HG03060 (cell line): ENCODE results near the gene TANC1.

Source experiments
- ATAC-seq: cut with Tn5 transposase; IDR thresholded peaks from one replicate; pipeline ENCODE4 v1.9.1; 2021; ENCODE audit warnings: low read depth, moderate number of reproducible peaks; ENCODE audit not compliant: unreplicated experiment

Gene TANC1

GRCh38 chr2:159053161-159054031 is 85.0 kb downstream of the TANC1 start:
- ATAC-seq = no peak

GRCh38 chr2:159054032-159054334 is 85.5 kb downstream of the TANC1 start:
- no peak for ATAC-seq

GRCh38 chr2:159054985-159055384 is 86.5 kb downstream of the TANC1 start:
- ATAC-seq = no peak

GRCh38 chr2:159060518-159060917 is 92.1 kb downstream of the TANC1 start:
- ATAC-seq = no peak

- no peak for ATAC-seq
These were observed 95.2 kb downstream of the TANC1 start for GRCh38 chr2:159063677-159064076.

- no peak for ATAC-seq
These were observed 96.2 kb downstream of the TANC1 start for GRCh38 chr2:159064446-159065301.

GRCh38 chr2:159065313-159065712 is 96.9 kb downstream of the TANC1 start:
- ATAC-seq = no peak

- ATAC-seq = no peak
These were observed 97.5 kb downstream of the TANC1 start for GRCh38 chr2:159065891-159066290.

GRCh38 chr2:159066541-159067156 is 98.2 kb downstream of the TANC1 start:
- no peak for ATAC-seq

GRCh38 chr2:159067971-159068370 is 99.5 kb downstream of the TANC1 start:
- ATAC-seq = no peak

- no peak for ATAC-seq
These were observed 100.8 kb downstream of the TANC1 start for GRCh38 chr2:159069229-159069628.

- no peak for ATAC-seq
These were observed 101.8 kb downstream of the TANC1 start for GRCh38 chr2:159070235-159070634.

GRCh38 chr2:159071190-159071915 is 102.9 kb downstream of the TANC1 start:
- no peak for ATAC-seq

- no peak for ATAC-seq
These were observed 104.4 kb downstream of the TANC1 start for GRCh38 chr2:159072795-159073194.

- no peak for ATAC-seq
These were observed 104.8 kb downstream of the TANC1 start for GRCh38 chr2:159073256-159073655.

GRCh38 chr2:159074605-159075004 is 106.2 kb downstream of the TANC1 start:
- ATAC-seq = no peak

- ATAC-seq = no peak
These were observed 107.3 kb downstream of the TANC1 start for GRCh38 chr2:159075727-159076126.

- ATAC-seq = no peak
These were observed 107.8 kb downstream of the TANC1 start for GRCh38 chr2:159076241-159076640.

- no peak for ATAC-seq
These were observed 109.4 kb downstream of the TANC1 start for GRCh38 chr2:159077869-159078268.

- no peak for ATAC-seq
These were observed 110.0 kb downstream of the TANC1 start for GRCh38 chr2:159078443-159078842.

GRCh38 chr2:159080641-159081040 is 112.2 kb downstream of the TANC1 start:
- no peak for ATAC-seq
